GM12878 (cell line): ENCODE data around the gene ZYG11A. TPM values are rescaled to one million over a fixed set of nuclear protein-coding genes. Genes with fewer than 3 reads are reported as not detected.

ENCODE experiments used
- ATAC-seq: fragments of 200-7000 bp; cut with Tn5 transposase; 3 replicates; pipeline ENCODE4 v1.9.1; 2020; ENCODE audit warnings: mild to moderate bottlenecking, moderate library complexity
- BruUV-seq: library from RNA; stranded (reverse); fragments of 400-500 nt; replicated peaks from 2 replicates; lab custom pipeline; 2021; lab: Mats Ljungman, UMichigan
- CTCF ChIA-PET: fragments of 300-600 bp; sonication (Branson Sonifier 250); formaldehyde crosslinking; extraction: SDS; loops from one replicate; lab custom pipeline; 2021; ENCODE audit warnings: inconsistent platforms; lab: Yijun Ruan, JAX
- POLR2A ChIA-PET: fragments of 350-600 bp; formaldehyde crosslinking; extraction: SDS; loops from one replicate; lab custom pipeline; 2021; ENCODE audit warnings: inconsistent platforms; lab: Charles Lee
- RAD21 ChIA-PET: fragments of 300-600 bp; sonication (Branson Sonifier 250); formaldehyde crosslinking; loops from one replicate; lab custom pipeline; 2023; ENCODE audit warnings: antibody characterized with exemption; ENCODE audit not compliant: unreplicated experiment; lab: Charles Lee
- SMC1A ChIA-PET: fragments of 300-600 bp; sonication (Branson Sonifier 250); formaldehyde crosslinking; loops from one replicate; lab custom pipeline; 2023; ENCODE audit not compliant: unreplicated experiment, uncharacterized antibody; lab: Charles Lee
- DNase-seq: peaks from one replicate; pipeline ENCODE4 v3.0.0-alpha.2; 2011; ENCODE audit warnings: low read depth, low spot score
- FAIRE-seq: peaks from 3 replicates; lab custom pipeline; 2011; peaks lifted over from hg19 to GRCh38; lab: Jason Lieb, UNC
- H2AFZ ChIP-seq: 2 replicates; pipeline ENCODE4 v1.6.0; 2011; ENCODE audit warnings: low read depth, low read length, control low read depth; ENCODE audit not compliant: control insufficient read depth
- H3K27ac ChIP-seq: 2 replicates; pipeline ENCODE4 v1.5.1; 2011; ENCODE audit warnings: control low read depth; ENCODE audit not compliant: control insufficient read depth, insufficient read depth
- H3K27me3 ChIP-seq, 2 experiments: replicated peaks in 1 of 2; 2 replicates each; pipeline versions ENCODE4 v1.6.0 to v1.6.1; 2011; ENCODE audit warnings: low read length in 1 of 2; ENCODE audit not compliant: control insufficient read depth in 2 of 2, insufficient read depth in 2 of 2
- H3K36me3 ChIP-seq, 2 experiments: 2 replicates each; pipeline ENCODE4 v1.5.1; 2011; ENCODE audit warnings: low read length in 1 of 2; ENCODE audit not compliant: control insufficient read depth in 2 of 2, insufficient read depth in 2 of 2
- H3K4me1 ChIP-seq: 2 replicates; pipeline ENCODE4 v1.6.1; 2011; ENCODE audit warnings: mild to moderate bottlenecking, low read length, moderate library complexity, mixed read lengths; ENCODE audit not compliant: control insufficient read depth, insufficient read depth
- H3K4me2 ChIP-seq: 2 replicates; pipeline ENCODE4 v1.6.0; 2011; ENCODE audit warnings: control low read depth; ENCODE audit not compliant: control insufficient read depth, insufficient read depth
- H3K4me3 ChIP-seq: fragments of 200-600 bp; sonication (generic); 2 replicates; pipeline ENCODE4 v1.5.1; 2016
- H3K79me2 ChIP-seq: 2 replicates; pipeline ENCODE4 v1.6.0; 2011; ENCODE audit warnings: low read length; ENCODE audit not compliant: control insufficient read depth, insufficient read depth
- H3K9ac ChIP-seq: 2 replicates; pipeline ENCODE4 v1.8.0; 2011; ENCODE audit warnings: low read length, control low read depth, mixed read lengths; ENCODE audit not compliant: control insufficient read depth, insufficient read depth
- H3K9me3 ChIP-seq: replicated peaks from 3 replicates; pipeline ENCODE4 v1.5.1; 2011; ENCODE audit warnings: mild to moderate bottlenecking, low read length; ENCODE audit not compliant: control insufficient read depth, insufficient read depth
- H4K20me1 ChIP-seq: 2 replicates; pipeline ENCODE4 v1.6.0; 2011; ENCODE audit not compliant: control insufficient read depth, insufficient read depth
- BACH1 ChIP-seq: fragments of 450-650 bp; IDR thresholded peaks from 2 replicates; pipeline ENCODE4 v1.6.1; 2017; ENCODE audit warnings: mild to moderate bottlenecking, borderline replicate concordance
- BCLAF1 ChIP-seq: fragments of 450-650 bp; IDR thresholded peaks from 2 replicates; pipeline ENCODE4 v1.6.1; 2017; ENCODE audit warnings: antibody characterized with exemption, mild to moderate bottlenecking, moderate library complexity
- HDAC6 ChIP-seq: fragments of 200-600 bp; sonication (generic); IDR thresholded peaks from one replicate; pipeline ENCODE4 v1.8.0; 2017; ENCODE audit warnings: antibody characterized with exemption; ENCODE audit not compliant: unreplicated experiment
- LARP7 ChIP-seq: fragments of 450-650 bp; IDR thresholded peaks from 2 replicates; pipeline ENCODE4 v1.6.1; 2017; ENCODE audit warnings: mild to moderate bottlenecking
- MEF2B ChIP-seq: fragments of 450-650 bp; IDR thresholded peaks from 2 replicates; pipeline ENCODE4 v1.6.1; 2018; ENCODE audit warnings: mild to moderate bottlenecking, moderate library complexity; ENCODE audit not compliant: partially characterized antibody, poor library complexity, severe bottlenecking
- POLR2AphosphoS5 ChIP-seq: IDR thresholded peaks from 2 replicates; pipeline ENCODE4 v1.6.1; 2011; ENCODE audit warnings: mild to moderate bottlenecking, low read length, inconsistent platforms
- RB1 ChIP-seq: fragments of 450-650 bp; formaldehyde crosslinking; IDR thresholded peaks from 2 replicates; pipeline ENCODE4 v1.6.1; 2017; ENCODE audit warnings: mild to moderate bottlenecking, borderline replicate concordance
- RELA ChIP-seq: fragments of 450-650 bp; IDR thresholded peaks from 2 replicates; pipeline ENCODE4 v1.8.0; 2014; ENCODE audit warnings: borderline replicate concordance; ENCODE audit not compliant: partially characterized antibody
- SMARCA5 ChIP-seq: fragments of 450-650 bp; IDR thresholded peaks from 2 replicates; pipeline ENCODE4 v1.6.1; 2017; ENCODE audit warnings: mild to moderate bottlenecking
- ZBED1 ChIP-seq: IDR thresholded peaks from 2 replicates; pipeline ENCODE4 v1.6.1; 2016; ENCODE audit warnings: borderline replicate concordance
- WGBS: methylation state at CpG from one replicate; pipeline ENCODE4 v1.1.6; 2016; ENCODE audit warnings: low lambda C conversion rate; ENCODE audit not compliant: insufficient replicate concordance, insufficient coverage; ENCODE audit errors: missing lambda C conversion rate; 5-methylcytosine and 5-hydroxymethylcytosine counted together
- in situ Hi-C: fragments of 300-500 bp; cut with MboI; formaldehyde crosslinking; loops from 9 replicates; pipeline ENCODE4 v1.14.3; 2018; ENCODE audit warnings: mixed read lengths
- intact Hi-C: fragments of 100-400 bp; cut with micrococcal nuclease; formaldehyde crosslinking; loops from one replicate; pipeline ENCODE4 v1.14.2; 2022; ENCODE audit not compliant: unreplicated experiment
- polyA plus RNA-seq, 11 experiments: library from polyadenylated mRNA; depleted of rRNA in 4 of 11; unstranded in 6 of 11; stranded (reverse) in 5 of 11; fragments of >200 nt; fragmentation: Nextera tagmentation in 4 of 11; fragmentation: Illumina TruSeq in 1 of 11; extraction: Ambion mirVana in 4 of 11; extraction: Trizol in 1 of 11; gene quantifications; 1 replicate in 1 of 11; 2 replicates in 10 of 11; pipeline versions ENCODE4 v1.2.1 to v1.2.3, GENCODE V29; 2011 to 2016; ENCODE audit warnings: inconsistent platforms in 2 of 11, missing spikeins in 2 of 11, low read depth in 1 of 11
- total RNA-seq, 4 experiments: library from RNA; depleted of rRNA in 3 of 4; stranded (reverse); fragments of >200 nt in 3 of 4; fragmentation: Illumina TruSeq in 1 of 4; extraction: Trizol in 1 of 4; gene quantifications; 2 replicates each; pipeline versions ENCODE4 v1.2.1 to v1.2.3, GENCODE V29; 2013 to 2021
- TF ChIP-seq, protein P1 (sequence below): IDR thresholded peaks from 2 replicates; pipeline ENCODE4 v1.6.1; 2012; ENCODE audit warnings: mild to moderate bottlenecking, low read depth, low read length
- TF ChIP-seq, protein P2 (sequence below): IDR thresholded peaks from 2 replicates; pipeline ENCODE4 v1.6.1; 2012; ENCODE audit warnings: low read depth, low read length, improper control_type of control experiment

ZYG11A gene
- total and polyA plus RNA-seq, 10 of the 15 experiments (the other 5 are each of a cell fraction or from before 2014, with no cell fraction given) = 0.22 to 6.4 (median 0.68) TPM

DNA sequence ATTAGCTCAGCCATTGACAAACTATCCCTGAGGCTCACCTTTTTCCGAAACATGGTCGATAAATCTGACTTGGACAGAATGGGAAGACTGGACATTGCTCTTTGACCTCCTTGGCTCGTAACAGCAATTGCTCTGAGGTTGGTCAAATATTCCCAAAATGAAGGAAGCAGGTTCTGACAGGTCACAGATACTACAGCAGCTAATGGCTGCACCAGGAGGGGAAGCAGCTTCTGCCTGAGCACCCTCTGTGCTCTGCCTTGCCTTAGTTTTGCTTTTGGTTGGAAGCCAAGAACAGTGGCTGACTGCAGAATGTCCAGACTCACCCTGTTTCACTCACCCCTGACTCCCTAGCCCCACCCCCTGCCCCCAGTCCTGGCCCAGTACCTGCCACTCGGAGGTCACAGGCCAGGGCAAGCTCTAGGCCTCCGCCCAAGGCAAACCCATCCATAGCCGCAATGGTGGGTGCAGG, 63.6 kb downstream of the ZYG11A start (continued):
- no peak for TF ChIP-seq RB1
- TF ChIP-seq BACH1 = no peak
- TF ChIP-seq RELA = no peak
- TF ChIP-seq, protein P1, sequence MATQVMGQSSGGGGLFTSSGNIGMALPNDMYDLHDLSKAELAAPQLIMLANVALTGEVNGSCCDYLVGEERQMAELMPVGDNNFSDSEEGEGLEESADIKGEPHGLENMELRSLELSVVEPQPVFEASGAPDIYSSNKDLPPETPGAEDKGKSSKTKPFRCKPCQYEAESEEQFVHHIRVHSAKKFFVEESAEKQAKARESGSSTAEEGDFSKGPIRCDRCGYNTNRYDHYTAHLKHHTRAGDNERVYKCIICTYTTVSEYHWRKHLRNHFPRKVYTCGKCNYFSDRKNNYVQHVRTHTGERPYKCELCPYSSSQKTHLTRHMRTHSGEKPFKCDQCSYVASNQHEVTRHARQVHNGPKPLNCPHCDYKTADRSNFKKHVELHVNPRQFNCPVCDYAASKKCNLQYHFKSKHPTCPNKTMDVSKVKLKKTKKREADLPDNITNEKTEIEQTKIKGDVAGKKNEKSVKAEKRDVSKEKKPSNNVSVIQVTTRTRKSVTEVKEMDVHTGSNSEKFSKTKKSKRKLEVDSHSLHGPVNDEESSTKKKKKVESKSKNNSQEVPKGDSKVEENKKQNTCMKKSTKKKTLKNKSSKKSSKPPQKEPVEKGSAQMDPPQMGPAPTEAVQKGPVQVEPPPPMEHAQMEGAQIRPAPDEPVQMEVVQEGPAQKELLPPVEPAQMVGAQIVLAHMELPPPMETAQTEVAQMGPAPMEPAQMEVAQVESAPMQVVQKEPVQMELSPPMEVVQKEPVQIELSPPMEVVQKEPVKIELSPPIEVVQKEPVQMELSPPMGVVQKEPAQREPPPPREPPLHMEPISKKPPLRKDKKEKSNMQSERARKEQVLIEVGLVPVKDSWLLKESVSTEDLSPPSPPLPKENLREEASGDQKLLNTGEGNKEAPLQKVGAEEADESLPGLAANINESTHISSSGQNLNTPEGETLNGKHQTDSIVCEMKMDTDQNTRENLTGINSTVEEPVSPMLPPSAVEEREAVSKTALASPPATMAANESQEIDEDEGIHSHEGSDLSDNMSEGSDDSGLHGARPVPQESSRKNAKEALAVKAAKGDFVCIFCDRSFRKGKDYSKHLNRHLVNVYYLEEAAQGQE = no peak
- TF ChIP-seq, protein P2, sequence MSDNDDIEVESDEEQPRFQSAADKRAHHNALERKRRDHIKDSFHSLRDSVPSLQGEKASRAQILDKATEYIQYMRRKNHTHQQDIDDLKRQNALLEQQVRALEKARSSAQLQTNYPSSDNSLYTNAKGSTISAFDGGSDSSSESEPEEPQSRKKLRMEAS = no peak
- no peak for TF ChIP-seq HDAC6
- TF ChIP-seq, all 136 proteins: peak for 0

GRCh38 chr1:52907068-52907811, 64.7 kb downstream of the ZYG11A start:
- SMC1A ChIA-PET = no interaction called here
- no peaks in the 10 kb centered on the region for H4K20me1 ChIP-seq
- no peaks in the 10 kb centered on the region for H3K9me3 ChIP-seq
- DNase-seq (no peak), ATAC-seq (no peak), FAIRE-seq (no peak)
- no peaks in the 10 kb centered on the region for H3K79me2 ChIP-seq
- no peaks in the 10 kb centered on the region for H3K4me1 ChIP-seq
- RAD21 ChIA-PET = no interaction called here
- no peak overlapping the region for H3K4me2 ChIP-seq
- no peak overlapping the region for H3K27ac ChIP-seq
- no peak overlapping the region for H3K9ac ChIP-seq
- intact Hi-C loops = no loop called here
- in situ Hi-C loops = loop anchor here (25.0 kb wide), 1 partner anchor 280 kb away; the partner anchor contains the start of gene CPT2
- CTCF ChIA-PET = interaction anchor here (0.7 to 1.4 kb wide), 2 partner anchors 20 to 86 kb away, joined by 3 to 4 read pairs; no protein-coding TSS in a partner anchor
- no peaks in the 10 kb centered on the region; a peak in 1 of 4 replicates for H3K36me3 ChIP-seq
- TF ChIP-seq SMARCA5 = no peak
- peak; percentile 44 for TF ChIP-seq MEF2B
- no peak for TF ChIP-seq ZBED1
- no peak for TF ChIP-seq BCLAF1
- TF ChIP-seq LARP7 = no peak
- TF ChIP-seq POLR2AphosphoS5 = no peak
- no peak overlapping the region for H3K4me3 ChIP-seq
- BruUV-seq = no TSS peak
- no peak overlapping the region for H2AFZ ChIP-seq
- no peaks in the 10 kb centered on the region for H3K27me3 ChIP-seq
- WGBS = 97% methylated on average over 7 of the region's 9 CpGs
- POLR2A ChIA-PET = no interaction called here
